Hypothalamus (tissue), 51 donors: Measurements from ENCODE around the gene NLRP6.
"Not testable (repeated sequence)": the region's sequence is repeated elsewhere in the genome, so short reads cannot be mapped to it uniquely, and the experiment has no call there.

Source experiments
- DNase-seq, 51 donors: peaks; one replicate each; lab custom pipeline; 2025; lab: John Stamatoyannopoulos, UW

The NLRP6 gene

DNA sequence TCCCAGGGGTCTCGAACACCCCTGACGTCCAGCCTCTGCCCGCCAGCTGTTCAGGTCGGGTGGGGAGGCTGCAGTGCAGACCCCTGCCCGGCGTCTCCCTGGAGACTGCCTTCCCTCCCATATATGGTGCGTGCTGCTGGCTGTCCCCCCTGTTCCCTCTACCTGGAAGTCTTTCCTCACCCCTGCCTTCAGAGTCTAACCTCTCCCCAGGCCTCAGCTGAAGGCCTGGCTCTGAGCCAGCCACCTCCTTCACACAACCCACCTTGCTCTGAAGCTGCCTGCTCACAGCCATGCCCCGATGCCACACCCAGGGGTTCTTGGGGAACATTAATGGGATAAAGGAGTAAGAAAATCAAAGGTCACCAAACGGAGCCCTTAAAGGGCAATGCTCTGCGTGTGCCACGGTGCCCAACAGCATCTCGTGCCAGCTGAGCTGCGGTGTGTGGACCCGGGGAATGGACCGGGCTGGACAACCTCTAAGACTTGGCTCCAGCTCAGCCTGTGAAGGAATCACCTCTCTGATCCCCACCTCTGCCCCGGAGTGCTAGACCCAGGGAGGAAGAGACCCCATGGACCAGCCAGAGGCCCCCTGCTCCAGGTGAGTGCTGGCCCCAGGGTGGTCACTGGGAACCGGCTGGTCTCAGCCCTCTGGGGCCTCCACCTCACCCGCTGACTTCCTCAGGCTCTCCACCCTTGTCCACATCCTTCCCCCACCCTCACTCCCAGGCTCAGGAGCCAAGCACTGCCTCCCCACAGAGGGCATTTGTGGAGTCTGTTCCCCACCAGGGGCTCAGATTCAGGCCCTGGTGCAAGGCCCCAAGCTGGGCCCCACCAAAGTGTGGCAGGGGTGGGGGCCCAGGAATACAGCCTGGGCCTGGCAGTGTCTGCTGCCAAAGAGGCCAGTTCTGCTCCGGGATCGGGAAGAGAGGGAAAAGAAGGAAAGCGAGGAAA, at the start of gene NLRP6:
Gene NLRP6 (plus strand): TSS at position 407 of the 951 bp plus-strand sequence. CDS start 163 bp downstream, at position 570.
- DNase-seq = no peak

GRCh38 chr11:230431-230830, 47.8 kb upstream of the NLRP6 start:
- DNase-seq = no peak

GRCh38 chr11:232783-233565, 45.2 kb upstream of the NLRP6 start:
- no peak for DNase-seq

- no peak for DNase-seq
These were observed 43.0 kb upstream of the NLRP6 start for GRCh38 chr11:235180-235579.

GRCh38 chr11:235609-235996, 42.6 kb upstream of the NLRP6 start:
- no peak for DNase-seq

- DNase-seq = peak; percentile 42 to 89 (median 72)
These were observed 42.0 kb upstream of the NLRP6 start, which contains the start of gene SIRT3 for GRCh38 chr11:235997-236773. Gene SIRT3, minus strand, starts transcription at chr11:236342. Its CDS starts 14 bp downstream, at chr11:236328.

DNA sequence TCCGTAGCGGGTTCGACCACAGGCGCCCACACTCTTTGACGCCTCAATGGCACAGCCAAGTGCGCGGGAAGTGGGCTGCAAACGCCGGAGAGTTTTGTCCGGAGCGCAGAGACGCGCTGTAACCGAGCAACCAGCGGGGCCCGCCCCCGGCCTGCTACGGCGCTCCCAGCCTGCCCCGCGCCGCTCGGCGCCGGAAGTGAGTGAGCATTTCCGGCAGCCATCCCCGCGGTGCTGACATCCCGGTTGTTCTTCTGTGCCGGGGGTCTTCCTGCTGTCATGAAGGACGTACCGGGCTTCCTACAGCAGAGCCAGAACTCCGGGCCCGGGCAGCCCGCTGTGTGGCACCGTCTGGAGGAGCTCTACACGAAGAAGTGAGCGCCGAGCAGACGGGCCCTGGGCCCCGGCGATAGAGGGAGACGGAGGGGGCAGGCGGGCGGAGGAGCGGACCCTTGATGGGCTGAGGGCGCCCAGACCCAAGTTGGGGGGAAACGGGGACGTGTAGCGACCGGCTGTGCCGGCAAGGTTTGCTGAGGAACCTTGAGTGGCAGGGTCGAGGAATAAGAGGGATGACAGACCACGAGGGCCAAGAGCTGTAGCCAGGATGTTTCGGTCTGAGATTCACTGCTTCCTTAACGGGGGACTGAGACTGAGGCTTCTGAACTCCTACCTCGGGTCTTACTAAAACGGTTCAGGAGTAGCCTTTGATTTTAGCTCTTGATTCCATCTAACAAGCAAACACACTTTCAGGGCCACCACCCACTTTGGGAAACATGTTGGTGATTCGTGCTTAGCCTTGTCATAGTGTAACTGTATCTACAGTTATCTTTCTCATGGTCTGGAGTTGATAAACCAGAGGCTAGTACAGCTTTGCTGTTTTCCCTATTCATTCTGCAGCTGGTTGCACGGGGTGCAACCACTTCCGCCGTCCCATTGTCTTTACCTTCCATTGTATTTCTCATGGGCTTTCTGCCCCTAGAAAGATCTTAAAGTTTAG, 41.1 kb upstream of the NLRP6 start, which contains the start of gene PSMD13:
Gene PSMD13 (plus strand): TSS at position 203 of the 994 bp plus-strand sequence. CDS start 74 bp downstream, at position 277.
- peak in 50 of 51 donors; percentile 38 to 89 (median 75) for DNase-seq

- DNase-seq = not testable (repeated sequence)
These were observed 39.9 kb upstream of the NLRP6 start for GRCh38 chr11:238346-238745.

- DNase-seq = no peak
These were observed 37.9 kb upstream of the NLRP6 start for GRCh38 chr11:240315-240714.

DNA sequence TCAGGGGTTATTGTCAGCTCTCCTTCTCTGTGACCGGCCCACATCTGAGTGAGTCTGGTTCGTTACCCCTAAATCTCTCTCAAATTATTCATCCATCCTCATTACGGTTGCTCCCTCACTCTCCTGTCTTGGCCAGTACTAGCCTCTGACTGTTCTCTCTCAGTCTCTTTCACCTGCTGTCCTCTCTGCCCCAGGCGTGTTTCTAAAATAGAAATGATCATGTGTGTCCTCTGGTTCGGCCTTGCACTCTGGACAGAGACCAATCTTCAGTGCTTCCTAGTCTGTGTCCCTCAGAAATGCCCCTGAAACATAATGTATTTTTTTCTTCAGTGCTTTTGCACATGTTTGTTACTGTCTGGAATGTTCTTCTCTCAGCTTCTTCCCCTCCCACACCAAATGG, 36.6 kb upstream of the NLRP6 start:
- DNase-seq = no peak

GRCh38 chr11:244376-244775, 33.8 kb upstream of the NLRP6 start:
- DNase-seq = no peak

DNA sequence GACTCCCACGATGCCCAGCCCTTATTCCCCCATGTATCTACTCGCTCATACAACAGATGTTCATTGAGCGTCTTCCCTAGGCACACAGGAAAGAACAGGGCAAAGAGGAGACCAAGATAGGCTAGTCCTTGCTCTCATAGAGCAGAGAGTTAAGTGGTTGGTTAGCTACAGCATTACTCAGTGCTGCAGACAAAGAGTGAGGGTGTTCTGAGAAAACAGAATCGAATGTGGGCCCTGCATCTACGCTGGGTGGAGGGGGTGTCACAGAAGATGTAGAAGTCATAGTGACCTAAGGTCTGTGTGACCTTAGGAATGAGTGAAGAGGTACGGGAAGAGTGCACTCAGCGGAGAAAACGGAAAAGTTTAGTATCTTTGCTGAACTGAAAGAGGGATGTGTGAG, 29.1 kb upstream of the NLRP6 start:
- no peak for DNase-seq

DNA sequence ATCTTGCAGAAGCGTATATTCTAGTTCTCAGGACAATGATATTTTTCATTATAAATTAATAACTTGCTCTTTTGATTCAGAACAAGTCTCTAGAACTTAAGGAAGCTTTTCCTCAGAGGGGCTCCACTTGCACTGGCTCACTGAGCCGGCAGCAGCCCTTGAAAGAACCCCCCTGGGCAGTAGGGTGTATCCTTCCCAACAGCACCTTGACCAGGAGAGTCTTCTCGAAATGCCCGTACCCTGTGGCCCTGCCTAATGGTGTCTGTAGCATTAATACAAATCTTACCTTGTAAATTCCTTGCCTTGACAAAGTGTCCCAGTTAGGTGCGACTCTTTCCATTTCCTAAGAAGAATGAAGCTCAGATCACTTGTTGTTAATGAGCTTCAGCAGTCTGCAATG, 27.9 kb upstream of the NLRP6 start:
- DNase-seq = no peak

DNA sequence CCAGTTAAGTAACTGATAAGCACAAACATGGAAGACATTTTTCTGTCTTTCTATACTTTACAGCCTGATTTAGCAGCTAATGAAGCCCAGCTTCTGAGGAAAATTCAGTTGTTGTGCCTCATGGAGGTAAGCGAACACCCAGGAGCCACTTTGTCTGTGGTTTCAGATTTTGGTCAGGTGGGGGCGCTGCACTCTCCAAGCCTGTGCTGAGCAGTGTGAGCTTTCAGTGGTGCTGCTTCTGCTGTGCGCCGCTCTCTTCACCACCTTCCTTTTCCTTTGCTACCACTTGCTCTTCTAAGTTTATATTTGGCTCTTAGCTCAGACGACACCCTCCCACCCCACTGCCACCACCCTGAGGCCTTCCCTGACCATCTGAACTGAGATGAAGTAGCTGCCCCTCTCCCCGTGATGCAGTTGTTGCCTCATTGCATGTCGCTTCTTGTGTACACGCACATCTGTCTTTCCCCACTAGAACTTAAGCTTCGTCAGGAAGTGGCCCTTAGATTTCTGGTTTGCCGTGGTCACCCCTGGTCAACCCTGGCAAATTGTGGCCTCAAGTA, 27.4 kb upstream of the NLRP6 start:
- peak in 14 of 51 donors; percentile 7 to 48 (median 26) for DNase-seq

DNA sequence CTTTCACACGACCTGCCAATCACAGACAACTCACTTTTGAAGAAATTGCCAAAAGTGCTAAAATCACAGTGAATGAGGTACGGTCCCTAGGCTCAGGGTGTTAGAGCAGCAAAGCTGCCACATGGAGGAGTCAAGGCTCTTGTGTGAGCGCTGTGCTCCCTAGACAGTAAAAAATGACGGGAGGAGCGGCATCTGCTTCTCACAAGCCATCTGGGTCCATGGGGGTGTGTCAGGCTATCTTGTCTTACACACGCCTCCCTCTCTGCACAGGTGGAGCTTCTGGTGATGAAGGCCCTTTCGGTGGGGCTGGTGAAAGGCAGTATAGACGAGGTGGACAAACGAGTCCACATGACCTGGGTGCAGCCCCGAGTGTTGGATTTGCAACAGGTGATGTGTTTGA, 26.7 kb upstream of the NLRP6 start:
- no peak for DNase-seq

DNA sequence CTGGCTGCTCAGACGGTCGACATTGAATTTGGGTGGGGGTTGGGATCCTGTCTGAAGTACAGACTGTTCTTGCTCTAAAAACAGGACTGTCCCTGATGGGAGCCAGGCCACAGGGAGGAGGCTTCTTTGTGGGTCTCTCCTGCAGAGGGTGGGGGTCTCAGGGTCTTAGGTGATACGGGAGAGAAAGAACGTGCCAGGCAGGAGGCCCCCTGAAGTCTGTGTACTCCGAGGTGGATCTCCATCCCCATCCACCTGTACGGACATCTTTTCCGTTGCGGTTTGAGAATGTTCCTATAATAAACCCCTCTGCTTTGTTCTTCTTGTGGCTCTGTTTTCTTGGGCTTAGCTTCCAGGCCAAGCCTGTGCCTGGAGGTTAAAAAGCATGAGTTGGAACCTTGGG, 25.5 kb upstream of the NLRP6 start:
- DNase-seq = no peak

- no peak for DNase-seq
These were observed 24.9 kb upstream of the NLRP6 start for GRCh38 chr11:253160-253885.

DNA sequence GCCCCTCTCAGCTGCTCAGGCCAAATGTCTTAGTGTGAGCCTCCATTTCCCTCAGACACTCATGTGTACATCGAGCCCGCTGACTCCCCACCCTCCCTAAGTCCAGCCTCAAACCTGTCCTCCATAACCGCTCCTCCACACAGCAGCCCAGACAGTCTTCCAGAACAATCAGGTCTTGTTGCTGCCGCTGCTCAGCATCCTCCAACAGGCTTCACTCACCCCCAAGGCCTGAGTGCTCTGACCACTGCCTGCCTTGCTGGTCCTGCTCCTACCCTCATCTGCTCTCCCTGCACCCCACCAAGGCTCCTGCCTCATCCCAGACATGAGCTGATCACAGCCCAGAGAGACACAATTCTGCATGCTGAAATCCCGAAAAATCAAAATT, 24.3 kb upstream of the NLRP6 start:
- DNase-seq = no peak
